HepG2 (cell line): ENCODE measurements around the gene ST6GALNAC2. TPM values are rescaled to one million over a fixed set of nuclear protein-coding genes. Genes with fewer than 3 reads are reported as not detected.

Experiments used
- BATF2 ChIP-seq: sonication (generic); formaldehyde crosslinking; IDR thresholded peaks from 2 replicates; pipeline ENCODE4 v1.8.0; 2022; ENCODE audit warnings: mild to moderate bottlenecking, missing genetic modification reagents, moderate library complexity
- CREB3 ChIP-seq: sonication (generic); formaldehyde crosslinking; IDR thresholded peaks from 2 replicates; pipeline ENCODE4 v1.5.0; 2020; ENCODE audit warnings: missing genetic modification reagents
- GFI1 ChIP-seq: sonication (generic); formaldehyde crosslinking; IDR thresholded peaks from 2 replicates; pipeline ENCODE4 v1.5.0; 2020; ENCODE audit warnings: missing genetic modification reagents, mild to moderate bottlenecking, borderline replicate concordance
- HDAC1 ChIP-seq: sonication (generic); formaldehyde crosslinking; IDR thresholded peaks from 2 replicates; pipeline ENCODE4 v1.5.1; 2020; ENCODE audit warnings: mild to moderate bottlenecking, missing genetic modification reagents
- KDM3A ChIP-seq: IDR thresholded peaks from 2 replicates; pipeline ENCODE4 v1.6.1; 2018; ENCODE audit warnings: low read depth, missing compliant biosample characterization
- TAF1 ChIP-seq: sonication (generic); formaldehyde crosslinking; IDR thresholded peaks from 2 replicates; pipeline ENCODE4 v1.4.0; 2020; ENCODE audit warnings: missing genetic modification reagents
- ZBTB34 ChIP-seq: sonication (generic); formaldehyde crosslinking; IDR thresholded peaks from 2 replicates; pipeline ENCODE4 v1.8.0; 2022; ENCODE audit warnings: mild to moderate bottlenecking, missing genetic modification reagents
- ZNF251 ChIP-seq: sonication (generic); formaldehyde crosslinking; IDR thresholded peaks from 2 replicates; pipeline ENCODE4 v1.9.0; 2021; ENCODE audit warnings: mild to moderate bottlenecking, missing genetic modification reagents
- ZNF543 ChIP-seq: sonication (generic); formaldehyde crosslinking; IDR thresholded peaks from 2 replicates; pipeline ENCODE4 v1.4.0; 2020; ENCODE audit warnings: mild to moderate bottlenecking, missing genetic modification reagents
- polyA plus RNA-seq, 8 experiments: library from polyadenylated mRNA; depleted of rRNA in 3 of 8; stranded (reverse) in 7 of 8; unstranded in 1 of 8; fragments of >200 nt; fragmentation: Illumina TruSeq in 4 of 8; extraction: Trizol in 4 of 8; gene quantifications; 2 replicates each; pipeline versions ENCODE4 v1.2.1 to v1.2.3, GENCODE V29; 2011 to 2016; ENCODE audit warnings: low read depth in 4 of 8, missing spikeins in 1 of 8, mixed read lengths in 1 of 8; ENCODE audit not compliant: insufficient read depth in 1 of 8
- total RNA-seq, 5 experiments: library from RNA; depleted of rRNA; stranded (reverse); fragments of >200 nt; fragmentation: Illumina TruSeq; extraction: Trizol; gene quantifications; 2 replicates each; pipeline ENCODE4 v1.2.3, GENCODE V29; 2016; ENCODE audit warnings: low read depth in 1 of 5
- TF ChIP-seq, protein P1 (sequence below): sonication (generic); formaldehyde crosslinking; IDR thresholded peaks from 2 replicates; pipeline ENCODE4 v1.5.0; 2020; ENCODE audit warnings: mild to moderate bottlenecking, missing genetic modification reagents
- TF ChIP-seq, protein P2 (sequence below): IDR thresholded peaks from 2 replicates; pipeline ENCODE4 v1.6.1; 2016; ENCODE audit warnings: missing compliant biosample characterization, missing genetic modification reagents, borderline replicate concordance
- TF ChIP-seq, protein P3 (sequence below): sonication (generic); formaldehyde crosslinking; IDR thresholded peaks from 2 replicates; pipeline ENCODE4 v1.4.0; 2020; ENCODE audit warnings: missing genetic modification reagents, mild to moderate bottlenecking, borderline replicate concordance
- TF ChIP-seq, protein P4 (sequence below): IDR thresholded peaks from 2 replicates; pipeline ENCODE4 v1.6.1; 2016; ENCODE audit warnings: missing genetic modification reagents, missing compliant biosample characterization
- TF ChIP-seq, protein P5 (sequence below): sonication (generic); formaldehyde crosslinking; IDR thresholded peaks from 2 replicates; pipeline ENCODE4 v1.5.1; 2020; ENCODE audit warnings: mild to moderate bottlenecking, moderate library complexity, missing genetic modification reagents

ST6GALNAC2 gene
- total and polyA plus RNA-seq, 2 of the 13 experiments (the other 11 are each of a cell fraction or from before 2014, with no cell fraction given) = 0.12 to 0.49 TPM

GRCh38 chr17:76550712-76551615 is 34.7 kb downstream of the ST6GALNAC2 start (continued):
- TF ChIP-seq, protein P1, sequence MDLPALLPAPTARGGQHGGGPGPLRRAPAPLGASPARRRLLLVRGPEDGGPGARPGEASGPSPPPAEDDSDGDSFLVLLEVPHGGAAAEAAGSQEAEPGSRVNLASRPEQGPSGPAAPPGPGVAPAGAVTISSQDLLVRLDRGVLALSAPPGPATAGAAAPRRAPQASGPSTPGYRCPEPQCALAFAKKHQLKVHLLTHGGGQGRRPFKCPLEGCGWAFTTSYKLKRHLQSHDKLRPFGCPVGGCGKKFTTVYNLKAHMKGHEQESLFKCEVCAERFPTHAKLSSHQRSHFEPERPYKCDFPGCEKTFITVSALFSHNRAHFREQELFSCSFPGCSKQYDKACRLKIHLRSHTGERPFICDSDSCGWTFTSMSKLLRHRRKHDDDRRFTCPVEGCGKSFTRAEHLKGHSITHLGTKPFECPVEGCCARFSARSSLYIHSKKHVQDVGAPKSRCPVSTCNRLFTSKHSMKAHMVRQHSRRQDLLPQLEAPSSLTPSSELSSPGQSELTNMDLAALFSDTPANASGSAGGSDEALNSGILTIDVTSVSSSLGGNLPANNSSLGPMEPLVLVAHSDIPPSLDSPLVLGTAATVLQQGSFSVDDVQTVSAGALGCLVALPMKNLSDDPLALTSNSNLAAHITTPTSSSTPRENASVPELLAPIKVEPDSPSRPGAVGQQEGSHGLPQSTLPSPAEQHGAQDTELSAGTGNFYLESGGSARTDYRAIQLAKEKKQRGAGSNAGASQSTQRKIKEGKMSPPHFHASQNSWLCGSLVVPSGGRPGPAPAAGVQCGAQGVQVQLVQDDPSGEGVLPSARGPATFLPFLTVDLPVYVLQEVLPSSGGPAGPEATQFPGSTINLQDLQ (CRISPR knock-in tag) = peak; percentile 29; the same call in 1 of the 2 replicates
- 0 out of 2 replicates have a peak, but pooled peaks have one; percentile 25 for TF ChIP-seq CREB3 (CRISPR knock-in tag)
- TF ChIP-seq ZNF543 = peak; percentile 58; the same call in 1 of the 2 replicates
- TF ChIP-seq, protein P2, sequence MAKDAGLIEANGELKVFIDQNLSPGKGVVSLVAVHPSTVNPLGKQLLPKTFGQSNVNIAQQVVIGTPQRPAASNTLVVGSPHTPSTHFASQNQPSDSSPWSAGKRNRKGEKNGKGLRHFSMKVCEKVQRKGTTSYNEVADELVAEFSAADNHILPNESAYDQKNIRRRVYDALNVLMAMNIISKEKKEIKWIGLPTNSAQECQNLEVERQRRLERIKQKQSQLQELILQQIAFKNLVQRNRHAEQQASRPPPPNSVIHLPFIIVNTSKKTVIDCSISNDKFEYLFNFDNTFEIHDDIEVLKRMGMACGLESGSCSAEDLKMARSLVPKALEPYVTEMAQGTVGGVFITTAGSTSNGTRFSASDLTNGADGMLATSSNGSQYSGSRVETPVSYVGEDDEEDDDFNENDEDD (CRISPR knock-in tag) = peak; percentile 54; the same call in 1 of the 2 replicates
- TF ChIP-seq ZBTB34 (CRISPR knock-in tag) = peak; percentile 64; the same call in 1 of the 2 replicates
- 0 out of 2 replicates have a peak, but pooled peaks have one; percentile 39 for TF ChIP-seq BATF2
- TF ChIP-seq, protein P3, sequence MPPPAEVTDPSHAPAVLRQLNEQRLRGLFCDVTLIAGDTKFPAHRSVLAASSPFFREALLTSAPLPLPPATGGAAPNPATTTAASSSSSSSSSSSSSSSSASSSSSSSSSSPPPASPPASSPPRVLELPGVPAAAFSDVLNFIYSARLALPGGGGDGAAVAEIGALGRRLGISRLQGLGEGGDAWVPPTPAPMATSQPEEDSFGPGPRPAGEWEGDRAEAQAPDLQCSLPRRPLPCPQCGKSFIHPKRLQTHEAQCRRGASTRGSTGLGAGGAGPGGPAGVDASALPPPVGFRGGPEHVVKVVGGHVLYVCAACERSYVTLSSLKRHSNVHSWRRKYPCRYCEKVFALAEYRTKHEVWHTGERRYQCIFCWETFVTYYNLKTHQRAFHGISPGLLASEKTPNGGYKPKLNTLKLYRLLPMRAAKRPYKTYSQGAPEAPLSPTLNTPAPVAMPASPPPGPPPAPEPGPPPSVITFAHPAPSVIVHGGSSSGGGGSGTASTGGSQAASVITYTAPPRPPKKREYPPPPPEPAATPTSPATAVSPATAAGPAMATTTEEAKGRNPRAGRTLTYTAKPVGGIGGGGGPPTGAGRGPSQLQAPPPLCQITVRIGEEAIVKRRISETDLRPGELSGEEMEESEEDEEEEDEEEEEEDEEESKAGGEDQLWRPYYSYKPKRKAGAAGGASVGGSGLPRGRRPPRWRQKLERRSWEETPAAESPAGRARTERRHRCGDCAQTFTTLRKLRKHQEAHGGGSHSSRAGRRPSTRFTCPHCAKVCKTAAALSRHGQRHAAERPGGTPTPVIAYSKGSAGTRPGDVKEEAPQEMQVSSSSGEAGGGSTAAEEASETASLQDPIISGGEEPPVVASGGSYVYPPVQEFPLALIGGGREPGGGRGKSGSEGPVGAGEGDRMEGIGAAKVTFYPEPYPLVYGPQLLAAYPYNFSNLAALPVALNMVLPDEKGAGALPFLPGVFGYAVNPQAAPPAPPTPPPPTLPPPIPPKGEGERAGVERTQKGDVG = peak; percentile 42; the same call in 1 of the 2 replicates
- TF ChIP-seq, protein P4, sequence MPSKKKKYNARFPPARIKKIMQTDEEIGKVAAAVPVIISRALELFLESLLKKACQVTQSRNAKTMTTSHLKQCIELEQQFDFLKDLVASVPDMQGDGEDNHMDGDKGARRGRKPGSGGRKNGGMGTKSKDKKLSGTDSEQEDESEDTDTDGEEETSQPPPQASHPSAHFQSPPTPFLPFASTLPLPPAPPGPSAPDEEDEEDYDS (CRISPR knock-in tag) = peak; percentile 86
- TF ChIP-seq, protein P5, sequence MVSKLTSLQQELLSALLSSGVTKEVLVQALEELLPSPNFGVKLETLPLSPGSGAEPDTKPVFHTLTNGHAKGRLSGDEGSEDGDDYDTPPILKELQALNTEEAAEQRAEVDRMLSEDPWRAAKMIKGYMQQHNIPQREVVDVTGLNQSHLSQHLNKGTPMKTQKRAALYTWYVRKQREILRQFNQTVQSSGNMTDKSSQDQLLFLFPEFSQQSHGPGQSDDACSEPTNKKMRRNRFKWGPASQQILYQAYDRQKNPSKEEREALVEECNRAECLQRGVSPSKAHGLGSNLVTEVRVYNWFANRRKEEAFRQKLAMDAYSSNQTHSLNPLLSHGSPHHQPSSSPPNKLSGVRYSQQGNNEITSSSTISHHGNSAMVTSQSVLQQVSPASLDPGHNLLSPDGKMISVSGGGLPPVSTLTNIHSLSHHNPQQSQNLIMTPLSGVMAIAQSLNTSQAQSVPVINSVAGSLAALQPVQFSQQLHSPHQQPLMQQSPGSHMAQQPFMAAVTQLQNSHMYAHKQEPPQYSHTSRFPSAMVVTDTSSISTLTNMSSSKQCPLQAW (CRISPR knock-in tag) = peak; percentile 81
- TF ChIP-seq KDM3A (CRISPR knock-in tag) = peak; percentile 72; the same call in 1 of the 2 replicates
- TF ChIP-seq TAF1 (CRISPR knock-in tag) = peak; percentile 59; the same call in 1 of the 2 replicates
- no peak for TF ChIP-seq ZNF251 (CRISPR knock-in tag)
- peak; percentile 95 for TF ChIP-seq GFI1 (CRISPR knock-in tag)
- peak; percentile 64 for TF ChIP-seq HDAC1 (CRISPR knock-in tag)
